GM19023 (cell line): ENCODE data around the gene PUM1.
"Not testable (repeated sequence)": the region's sequence is repeated elsewhere in the genome, so short reads cannot be mapped to it uniquely, and the experiment has no call there.

Source experiments
- ATAC-seq: cut with Tn5 transposase; IDR thresholded peaks from one replicate; pipeline ENCODE4 v1.9.1; 2021; ENCODE audit warnings: mild to moderate bottlenecking, moderate library complexity; ENCODE audit not compliant: unreplicated experiment

Gene PUM1

DNA sequence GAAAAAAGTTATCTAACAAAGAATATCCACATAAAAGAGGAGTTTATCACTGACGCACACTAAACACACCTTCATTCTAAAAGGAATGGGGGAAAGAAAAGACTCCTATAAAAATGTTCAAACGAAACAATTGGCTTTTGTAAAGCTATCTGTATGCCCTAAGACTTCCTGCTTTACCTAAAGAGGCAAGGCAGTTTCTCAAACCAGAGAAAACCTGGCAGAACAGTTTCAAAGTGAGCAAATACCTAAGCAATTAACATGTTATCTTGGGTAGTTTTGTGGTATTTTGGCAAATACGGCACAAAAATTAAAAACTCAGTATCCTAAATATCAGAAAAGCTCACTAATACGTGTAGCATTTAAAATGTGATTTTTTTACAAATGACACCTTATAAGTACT lies 1.9 kb downstream of the PUM1 start:
- ATAC-seq = no peak

DNA sequence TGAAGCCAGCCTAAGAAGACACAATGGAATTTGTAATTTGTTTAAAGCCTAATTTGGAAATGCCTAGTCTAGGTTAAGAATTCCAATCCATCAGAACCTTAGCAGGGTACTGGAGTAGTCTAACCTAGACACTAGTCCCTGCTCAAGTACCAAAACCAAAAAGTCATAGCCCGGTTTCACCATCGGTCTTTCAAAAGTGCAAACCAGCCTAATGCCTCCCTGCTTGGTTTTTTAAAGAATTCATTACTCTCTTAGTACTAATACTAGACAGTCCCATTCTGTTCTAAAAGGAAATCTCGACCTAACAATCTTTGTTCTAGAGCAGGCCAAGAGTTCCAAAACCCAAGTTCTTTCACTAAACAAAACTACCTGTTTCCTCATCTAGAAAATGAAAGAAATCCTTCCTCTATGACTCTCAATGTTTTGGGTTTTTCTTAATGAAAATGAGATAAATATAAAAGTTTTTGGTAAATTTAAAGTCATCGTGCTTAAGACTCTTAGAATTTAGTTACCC lies 2.6 kb downstream of the PUM1 start:
- ATAC-seq = no peak

DNA sequence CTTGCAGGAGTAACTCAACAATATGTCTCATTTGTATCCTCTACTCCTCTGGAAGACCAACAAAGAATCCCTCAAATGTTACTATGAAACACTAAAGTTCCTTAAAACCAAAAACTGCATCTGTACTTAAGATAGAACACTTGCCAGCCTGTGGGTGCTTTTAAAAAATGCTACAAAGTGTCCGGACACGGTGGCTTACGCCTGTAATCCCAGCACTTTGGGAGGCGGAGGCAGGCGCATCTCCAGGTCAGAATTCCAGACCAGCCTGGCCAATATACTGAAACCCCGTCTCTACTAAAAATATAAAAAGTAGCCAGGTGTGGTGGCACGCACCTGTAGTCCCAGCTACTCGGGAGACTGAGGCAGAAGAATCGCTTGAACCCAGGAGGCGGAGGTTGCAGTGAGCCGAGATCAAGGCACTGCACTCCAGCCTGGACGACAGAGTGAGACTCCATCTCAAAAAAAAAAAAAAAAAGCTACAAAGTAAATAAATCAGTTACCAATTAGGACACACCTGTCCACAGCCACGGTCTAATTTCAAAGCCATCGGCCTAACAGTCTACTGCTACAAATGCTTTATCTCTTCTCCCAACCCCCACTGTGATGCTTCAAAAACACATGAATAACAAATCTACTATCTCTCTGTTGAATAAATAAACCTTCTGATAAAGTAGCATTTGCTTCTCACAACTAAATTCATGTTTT lies 3.2 kb downstream of the PUM1 start:
- ATAC-seq = not testable (repeated sequence)

DNA sequence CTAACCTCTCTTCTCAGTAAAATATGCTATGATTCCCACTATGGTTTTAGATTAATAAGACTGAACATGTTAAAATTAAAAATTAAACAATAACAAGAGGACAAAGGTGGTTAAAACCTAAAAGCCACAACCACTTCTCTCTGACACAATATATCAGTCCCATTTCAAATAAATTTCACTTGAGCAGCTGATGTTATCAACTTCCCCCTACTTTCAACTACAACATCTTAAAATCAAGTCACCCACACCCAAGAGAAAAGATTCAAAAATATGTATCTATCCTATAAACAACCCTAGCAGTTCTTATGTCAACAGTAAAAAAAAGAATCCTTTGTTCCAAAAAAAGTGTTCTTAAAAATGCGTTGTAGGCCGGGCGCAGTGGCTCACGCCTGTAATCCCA lies 7.5 kb downstream of the PUM1 start:
- no peak for ATAC-seq

DNA sequence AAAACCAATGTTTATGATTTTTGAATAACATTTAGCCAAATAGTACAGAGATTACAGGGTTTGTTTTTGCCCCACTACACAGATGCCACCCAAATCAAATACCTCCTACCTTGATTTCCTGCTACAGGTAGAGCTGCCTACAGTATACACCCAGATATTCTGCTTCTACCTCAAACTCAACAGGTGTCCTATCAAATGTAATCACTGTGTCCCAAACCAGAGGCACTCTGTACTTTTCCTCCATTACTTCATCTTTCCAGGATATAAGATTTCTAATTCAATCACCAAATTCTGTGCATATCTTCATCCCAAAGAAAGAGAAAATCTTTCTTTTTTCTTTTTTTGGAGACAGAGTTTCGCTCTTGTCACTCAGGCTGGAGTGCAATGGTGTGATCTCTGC lies 9.6 kb downstream of the PUM1 start:
- ATAC-seq = no peak

DNA sequence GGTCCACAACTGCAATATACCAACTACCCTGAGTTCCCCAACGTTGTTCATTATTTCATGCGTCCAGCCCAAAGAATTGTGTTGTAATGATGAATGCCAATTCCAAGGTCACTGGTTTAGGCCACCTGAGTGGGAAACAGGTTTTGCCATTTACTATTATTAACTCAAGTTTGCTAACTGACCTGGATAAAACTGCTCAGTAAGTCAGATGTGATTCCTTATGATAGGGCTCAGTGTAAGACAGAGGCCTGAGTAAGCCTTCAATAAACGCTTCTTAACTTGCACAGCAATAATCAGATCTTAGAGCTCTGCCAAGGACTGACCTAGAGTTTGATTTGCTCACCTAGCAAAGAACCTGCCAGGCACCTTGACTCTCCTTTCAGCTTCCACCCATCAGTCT lies 10.0 kb downstream of the PUM1 start:
- no peak for ATAC-seq

DNA sequence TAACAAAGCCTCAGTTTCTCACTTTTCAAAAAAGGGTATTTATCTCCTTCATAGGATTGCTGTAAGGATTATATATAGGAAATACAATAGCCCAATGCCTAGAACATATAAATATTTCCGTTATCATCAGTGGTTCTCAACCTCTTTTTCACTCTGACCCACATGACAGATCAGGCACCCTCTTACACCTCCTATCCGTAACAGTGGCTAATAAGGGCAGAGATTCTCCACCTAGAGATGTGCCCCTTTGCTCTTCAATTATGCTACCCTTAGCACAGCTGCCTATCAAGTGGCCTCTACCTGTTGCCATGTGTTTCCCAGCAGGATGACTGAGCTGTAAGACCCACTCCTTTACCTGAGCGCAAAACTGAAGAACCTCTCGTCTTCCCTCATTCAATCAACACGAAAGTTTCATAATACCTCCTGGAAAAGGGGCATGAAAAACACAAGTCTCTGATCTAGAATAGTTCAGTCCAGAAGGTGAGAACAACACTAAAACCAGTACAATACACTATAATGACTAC lies 10.5 kb downstream of the PUM1 start:
- no peak for ATAC-seq

DNA sequence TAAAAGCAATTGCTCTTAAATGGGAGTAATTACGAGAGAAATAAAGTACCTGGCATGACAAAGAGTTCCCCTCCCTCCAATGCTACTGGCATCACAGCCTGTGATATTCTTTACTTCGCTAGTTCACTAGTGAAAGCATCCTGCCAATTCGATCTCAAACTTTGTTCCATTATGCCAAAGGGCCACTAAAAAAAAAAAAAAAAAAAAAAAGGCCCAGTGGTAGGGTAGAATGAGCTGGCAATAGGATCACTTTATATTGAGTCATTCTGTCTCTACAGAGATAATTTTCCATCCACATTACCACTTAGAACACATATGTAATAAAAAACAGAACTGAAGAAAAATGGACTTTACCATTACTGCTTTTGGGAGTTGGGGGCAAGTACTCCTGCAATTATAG lies 11.2 kb downstream of the PUM1 start:
- ATAC-seq = no peak

DNA sequence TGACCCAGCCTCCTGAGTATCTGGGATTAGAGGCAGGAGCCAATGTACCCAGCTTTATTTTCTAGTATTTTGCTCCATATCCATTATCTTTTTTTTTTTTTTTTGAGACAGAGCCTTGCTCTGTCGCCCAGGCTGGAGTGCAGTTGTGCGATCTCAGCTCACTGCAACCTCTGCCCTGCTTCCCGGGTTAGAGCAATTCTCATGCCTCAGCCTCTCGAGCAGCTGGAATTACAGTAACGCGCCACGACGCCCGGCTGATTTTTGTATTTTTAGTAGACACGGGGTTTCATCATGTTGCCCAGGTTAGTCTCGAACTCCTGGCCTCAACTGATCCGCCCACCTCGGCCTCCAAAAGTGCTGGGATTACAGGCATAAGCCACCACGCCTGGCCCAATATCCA lies 12.9 kb downstream of the PUM1 start:
- not testable (repeated sequence) for ATAC-seq

DNA sequence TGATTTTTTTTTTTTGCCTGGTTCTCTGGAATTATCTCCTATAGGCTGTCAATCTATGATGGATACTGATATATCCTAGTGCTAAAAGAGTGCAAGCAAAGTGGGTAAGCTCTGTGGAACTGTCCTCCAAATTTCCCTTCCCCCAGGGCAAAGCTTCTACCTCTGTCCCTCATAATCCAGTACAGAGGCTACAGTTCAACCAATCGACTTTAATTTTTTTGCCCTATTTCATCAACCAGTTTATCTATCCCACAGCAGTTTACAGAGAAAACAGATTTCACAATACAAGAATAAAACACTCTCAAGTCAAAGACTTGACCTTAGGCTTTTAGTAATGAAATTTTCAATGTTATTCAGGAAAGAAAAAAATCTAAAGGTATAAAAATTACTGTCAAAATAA lies 13.9 kb downstream of the PUM1 start:
- ATAC-seq = no peak

DNA sequence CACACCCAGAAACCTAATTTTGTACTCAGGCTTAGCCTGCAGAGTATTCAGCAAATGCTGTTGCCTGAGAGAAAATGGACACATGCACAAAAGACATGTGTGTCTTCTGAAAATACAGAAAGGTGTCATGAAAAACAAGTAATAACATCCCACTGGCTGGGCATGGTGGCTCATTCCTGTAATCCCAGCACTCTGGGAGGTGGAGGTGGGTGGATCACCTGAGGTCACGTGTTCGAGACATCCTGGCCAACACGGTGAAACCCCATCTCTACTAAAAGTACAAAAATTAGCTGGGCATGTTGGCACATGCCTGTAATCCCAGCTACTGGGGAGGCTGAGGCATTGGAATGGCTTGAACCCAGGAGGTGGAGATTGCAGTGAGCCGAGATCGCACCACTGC lies 18.0 kb downstream of the PUM1 start:
- not testable (repeated sequence) for ATAC-seq

DNA sequence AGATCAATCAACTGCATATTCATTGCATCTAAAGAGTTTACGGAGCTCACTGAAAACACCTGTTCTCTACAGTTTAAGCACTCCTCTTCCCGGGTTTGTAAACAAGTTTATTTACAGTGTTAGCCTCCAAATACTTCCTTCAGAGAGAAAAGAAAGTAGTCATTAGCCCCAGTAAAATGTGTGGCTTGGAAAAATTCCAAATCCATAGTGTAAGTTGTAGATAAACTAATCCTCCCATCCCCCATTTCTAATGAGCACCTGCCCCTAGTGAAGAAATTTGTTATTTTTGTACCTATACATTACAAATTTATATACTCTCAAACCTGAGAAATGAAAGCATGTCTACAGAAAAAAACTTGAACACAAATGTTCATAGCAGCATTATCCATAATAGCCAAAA lies 21.9 kb downstream of the PUM1 start:
- no peak for ATAC-seq

DNA sequence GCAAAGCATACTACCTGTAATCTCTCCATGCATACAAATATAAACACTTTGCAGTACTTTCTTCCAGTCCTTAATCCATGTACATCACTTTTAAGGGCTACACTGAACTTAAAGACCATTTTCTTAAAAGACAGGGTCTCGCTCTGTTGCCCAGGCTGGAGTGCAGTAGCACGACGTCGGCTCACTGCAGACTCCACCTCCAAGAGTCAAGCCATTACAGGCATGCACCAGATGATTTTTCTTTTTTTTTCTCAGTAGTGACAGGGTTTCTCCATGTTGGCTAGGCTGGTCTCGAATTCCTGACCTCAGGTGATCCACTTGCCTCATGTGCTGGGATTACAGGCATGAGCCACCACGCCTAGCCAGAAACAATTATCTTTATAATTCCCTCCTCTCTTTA lies 22.9 kb downstream of the PUM1 start:
- no peak for ATAC-seq

DNA sequence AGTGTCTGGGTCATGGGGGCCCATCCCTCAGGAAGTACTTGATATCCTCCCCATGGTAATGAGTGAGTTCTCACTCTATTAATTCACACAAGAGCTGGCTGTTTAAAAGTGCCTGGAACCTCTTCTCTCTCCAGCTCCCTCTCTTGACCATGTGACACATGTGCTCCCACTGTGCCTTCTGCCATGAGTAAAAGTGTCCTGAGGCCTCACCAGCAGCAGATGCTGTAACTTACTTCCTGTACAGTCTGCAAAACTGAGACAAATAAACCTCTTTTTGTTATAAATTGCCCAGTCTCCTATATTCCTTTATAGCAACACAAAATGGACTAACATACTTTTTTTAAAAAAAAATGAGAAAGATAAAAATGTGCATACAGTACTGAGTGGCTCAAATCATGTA lies 24.0 kb downstream of the PUM1 start:
- ATAC-seq = no peak

DNA sequence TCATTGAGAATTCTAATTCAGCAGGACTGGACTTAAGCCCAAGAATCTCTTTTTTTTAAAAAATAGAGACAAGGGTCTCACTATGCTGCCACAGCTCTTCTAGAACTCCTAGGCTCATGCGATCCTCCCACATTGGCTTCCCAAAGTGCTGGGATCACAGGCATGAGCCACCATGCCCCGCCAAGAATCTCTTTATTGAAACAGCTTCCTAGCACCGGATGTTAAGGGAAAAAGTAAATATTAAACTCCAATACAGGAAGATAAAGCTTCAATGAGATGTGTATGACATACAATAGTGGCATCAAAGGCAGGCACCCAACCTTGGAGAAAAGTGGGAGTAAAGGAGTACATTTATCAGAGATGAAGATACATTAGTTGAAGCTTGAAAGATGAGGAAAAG lies 25.5 kb downstream of the PUM1 start:
- no peak for ATAC-seq

DNA sequence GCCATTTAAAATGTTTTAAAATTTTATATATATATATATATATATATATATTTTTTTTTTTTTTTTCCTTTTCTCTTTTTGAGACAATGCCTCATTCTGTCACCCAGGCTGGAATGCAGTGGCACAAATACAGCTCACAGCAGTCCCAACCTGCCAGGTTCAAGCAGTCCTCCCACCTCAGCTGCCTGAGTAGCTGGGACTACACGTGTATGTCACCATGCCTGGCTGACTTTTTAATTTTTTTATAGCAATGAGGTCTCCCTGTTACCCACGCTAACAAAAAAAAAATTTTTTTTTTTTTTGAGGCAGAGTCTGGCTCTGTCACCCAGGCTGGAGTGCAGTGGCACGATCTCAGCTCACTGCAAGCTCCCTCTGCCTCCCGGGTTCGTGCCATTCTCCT lies 26.6 kb downstream of the PUM1 start:
- ATAC-seq = not testable (repeated sequence)

DNA sequence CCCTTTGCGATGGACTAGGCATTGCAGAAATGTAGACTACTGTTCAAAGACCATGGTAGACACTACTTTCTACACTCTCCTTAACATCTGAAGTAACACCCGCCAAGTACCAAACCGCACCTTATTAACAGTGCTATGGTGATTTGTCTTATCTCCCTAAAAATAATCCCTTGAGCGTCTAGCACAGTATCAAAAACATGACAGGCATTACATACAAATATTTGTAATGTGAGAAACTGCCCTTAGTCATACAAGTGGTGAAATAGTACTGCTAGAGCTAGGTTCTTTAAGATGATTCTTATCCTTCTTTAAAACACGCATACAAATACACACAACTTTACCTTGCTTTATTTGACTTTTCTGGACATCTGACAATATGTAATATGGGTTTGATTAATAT lies 27.2 kb downstream of the PUM1 start:
- no peak for ATAC-seq

DNA sequence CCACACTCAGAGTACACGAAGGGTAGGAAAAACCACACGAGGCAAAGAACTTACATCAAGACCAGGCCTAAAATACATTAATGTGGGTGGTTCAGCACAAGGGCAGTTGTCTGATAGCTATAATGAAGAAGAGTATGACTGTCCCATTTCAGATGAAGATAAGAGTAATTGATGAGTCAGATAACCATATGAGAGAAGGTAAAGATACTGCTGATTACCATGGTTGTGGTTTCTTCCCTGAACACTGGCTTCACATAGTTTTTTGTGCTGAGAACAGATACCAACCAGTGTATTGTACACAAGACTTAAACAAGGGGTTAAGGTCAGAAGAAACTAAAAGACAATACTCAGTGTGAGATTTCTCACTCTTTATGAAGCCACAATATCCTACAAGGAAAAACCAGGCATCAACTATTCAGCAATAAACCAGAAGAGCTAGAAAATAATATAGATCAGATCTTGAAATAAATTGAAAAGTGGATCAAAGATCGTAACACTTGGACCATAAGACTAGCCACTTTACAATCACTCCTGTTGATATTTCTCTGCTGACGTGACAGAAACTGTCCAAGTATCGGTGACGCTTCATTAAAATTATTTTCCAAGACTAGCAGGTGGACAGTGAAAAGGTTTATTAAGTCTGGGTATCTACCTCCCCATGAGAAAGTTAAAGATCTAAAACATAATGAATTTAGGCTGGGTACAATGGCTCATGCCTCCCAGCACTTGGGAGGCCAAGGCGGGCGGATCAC lies 28.6 kb downstream of the PUM1 start:
- no peak for ATAC-seq

DNA sequence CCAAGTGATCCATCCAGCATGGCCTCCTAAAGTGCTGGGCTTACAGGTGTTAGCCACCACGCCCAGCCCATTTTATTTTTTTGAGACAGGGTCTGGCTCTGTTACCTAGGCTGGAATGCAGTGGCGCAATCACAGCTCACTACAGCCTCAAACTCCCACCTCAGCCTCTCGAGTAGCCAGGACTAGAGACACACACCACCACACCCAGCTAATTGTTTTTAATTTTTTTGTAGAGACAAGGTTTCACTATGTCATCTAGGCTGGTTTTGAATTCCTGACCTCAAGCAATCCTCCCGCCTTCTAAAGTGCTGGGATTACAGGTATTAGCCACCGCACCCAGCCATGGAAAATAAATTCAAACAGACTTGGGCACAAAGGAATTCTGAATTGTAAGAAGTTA lies 31.9 kb downstream of the PUM1 start:
- ATAC-seq = no peak

DNA sequence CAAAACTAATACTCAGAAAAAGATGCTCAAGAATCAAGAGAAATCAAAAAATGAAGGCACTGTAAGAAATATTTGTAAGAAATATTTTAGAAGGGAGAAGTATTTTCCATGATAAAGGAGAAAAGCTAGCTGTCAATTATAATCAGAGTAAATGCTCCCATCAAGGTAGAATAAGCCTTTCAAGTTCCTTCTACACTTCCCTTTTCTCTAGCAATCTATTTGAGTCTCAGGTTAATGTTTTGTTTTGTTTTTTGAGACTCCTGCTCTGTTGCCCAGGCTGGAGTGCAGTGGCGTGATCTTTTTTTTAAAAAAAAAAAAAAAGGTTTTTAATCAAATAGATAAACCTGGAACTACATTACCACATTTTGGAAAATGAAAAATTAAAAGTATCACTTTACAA lies 33.3 kb downstream of the PUM1 start:
- no peak for ATAC-seq

DNA sequence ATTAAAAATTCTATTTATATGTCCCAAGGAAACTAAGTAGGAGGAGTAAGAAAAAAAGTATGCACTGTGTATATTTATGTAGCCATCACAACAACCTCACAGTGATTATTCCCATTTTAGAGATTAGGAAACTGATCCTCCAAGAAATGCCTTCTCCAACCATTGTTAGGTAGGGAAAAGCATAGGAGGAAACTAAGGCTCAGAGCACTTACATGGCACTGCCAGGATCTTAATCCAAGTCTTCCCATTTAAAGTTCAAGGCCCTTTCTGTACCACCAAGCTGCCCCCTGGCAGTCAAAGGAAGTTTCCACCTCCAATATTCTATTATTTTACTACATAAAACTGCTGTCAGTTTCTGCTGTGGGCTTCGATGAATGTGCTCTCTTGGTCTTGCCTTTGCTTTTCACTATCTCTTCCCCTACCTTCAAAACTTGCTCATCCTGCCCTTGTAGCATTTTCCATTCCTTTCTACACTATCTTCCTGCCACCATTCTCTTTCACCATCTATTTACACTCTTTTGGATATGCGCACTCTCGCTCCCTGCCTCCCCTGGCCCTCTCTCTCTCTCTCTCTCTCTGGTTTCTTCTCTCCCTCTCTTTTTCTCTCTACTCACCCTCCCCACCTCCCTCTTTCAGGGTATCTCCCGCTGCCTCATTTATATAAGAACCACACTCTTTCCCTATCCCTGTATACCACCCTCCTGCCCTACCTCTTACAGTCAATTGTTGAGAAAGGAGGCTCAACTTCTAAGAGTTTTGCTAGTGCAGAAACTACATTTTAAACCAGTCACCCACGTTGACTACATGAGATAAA lies 34.0 kb downstream of the PUM1 start:
- no peak for ATAC-seq
